Activated CD4-positive, alpha-beta T cell treated with anti-CD3 and anti-CD28 coated beads, Interleukin-2, amount 10 ng/mL, durations not matched to agents 24 days and 14 days (primary cell): ENCODE measurements around the gene BCO1. TPM values are rescaled to one million over a fixed set of nuclear protein-coding genes. Genes with fewer than 3 reads are reported as not detected.

ENCODE experiments used
- DNase-seq: peaks from one replicate; pipeline ENCODE4 v3.0.0; 2022
- H3K27ac Mint-ChIP-seq: one replicate; pipeline ENCODE4 v1.8.0; 2022; ENCODE audit warnings: mild to moderate bottlenecking, mixed read lengths
- H3K27me3 Mint-ChIP-seq: one replicate; pipeline ENCODE4 v1.8.0; 2022; ENCODE audit warnings: mixed read lengths
- H3K36me3 Mint-ChIP-seq: one replicate; pipeline ENCODE4 v1.8.0; 2022; ENCODE audit warnings: low read depth, mild to moderate bottlenecking, mixed read lengths
- H3K4me1 Mint-ChIP-seq: one replicate; pipeline ENCODE4 v1.8.0; 2021; ENCODE audit warnings: mixed read lengths
- H3K4me3 Mint-ChIP-seq: one replicate; pipeline ENCODE4 v1.8.0; 2022; ENCODE audit warnings: mild to moderate bottlenecking, moderate library complexity, mixed read lengths
- H3K9me3 Mint-ChIP-seq: one replicate; pipeline ENCODE4 v1.8.0; 2021; ENCODE audit warnings: mixed read lengths
- intact Hi-C: fragments of 100-400 bp; cut with micrococcal nuclease; formaldehyde crosslinking; loops from one replicate; pipeline ENCODE4 v1.15.1; 2023
- total RNA-seq: library from RNA; stranded (reverse); gene quantifications from 2 replicates; pipeline ENCODE4 v1.2.3, GENCODE V29; 2022

Gene BCO1, protein sequence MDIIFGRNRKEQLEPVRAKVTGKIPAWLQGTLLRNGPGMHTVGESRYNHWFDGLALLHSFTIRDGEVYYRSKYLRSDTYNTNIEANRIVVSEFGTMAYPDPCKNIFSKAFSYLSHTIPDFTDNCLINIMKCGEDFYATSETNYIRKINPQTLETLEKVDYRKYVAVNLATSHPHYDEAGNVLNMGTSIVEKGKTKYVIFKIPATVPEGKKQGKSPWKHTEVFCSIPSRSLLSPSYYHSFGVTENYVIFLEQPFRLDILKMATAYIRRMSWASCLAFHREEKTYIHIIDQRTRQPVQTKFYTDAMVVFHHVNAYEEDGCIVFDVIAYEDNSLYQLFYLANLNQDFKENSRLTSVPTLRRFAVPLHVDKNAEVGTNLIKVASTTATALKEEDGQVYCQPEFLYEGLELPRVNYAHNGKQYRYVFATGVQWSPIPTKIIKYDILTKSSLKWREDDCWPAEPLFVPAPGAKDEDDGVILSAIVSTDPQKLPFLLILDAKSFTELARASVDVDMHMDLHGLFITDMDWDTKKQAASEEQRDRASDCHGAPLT
- not detected in 2 replicates for total RNA-seq

DNA sequence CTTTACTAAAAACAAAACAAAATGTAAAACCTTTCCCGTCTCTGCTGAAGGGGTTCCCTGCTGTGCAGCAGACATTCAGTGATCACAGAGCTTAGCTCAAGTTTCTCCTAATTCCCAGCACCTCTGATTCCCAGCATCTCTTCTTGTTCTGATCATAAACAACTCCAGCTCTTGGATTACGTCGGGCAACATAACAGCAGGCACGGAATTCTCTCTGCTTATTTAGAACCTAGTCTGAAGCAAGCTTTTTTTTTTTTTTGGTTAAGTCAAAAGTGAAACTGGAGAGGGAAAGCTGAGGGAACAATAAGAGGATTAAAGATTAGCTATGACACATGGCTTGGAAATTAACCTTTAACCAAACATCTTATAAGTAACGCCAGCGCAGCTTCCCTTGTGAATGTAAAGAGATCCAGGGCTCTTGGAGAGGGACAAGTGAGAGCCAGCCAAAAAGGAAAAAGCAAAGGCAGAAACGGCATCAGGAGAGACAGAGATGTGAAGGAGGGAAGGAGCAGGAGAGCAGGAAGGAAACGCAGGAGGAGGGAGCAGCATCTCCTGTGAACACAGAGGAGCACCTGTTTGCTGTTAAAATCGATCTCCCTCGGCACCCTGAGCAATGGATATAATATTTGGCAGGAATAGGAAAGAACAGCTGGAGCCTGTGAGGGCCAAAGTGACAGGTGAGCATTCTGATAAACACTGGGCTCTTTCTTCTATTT lies at the start of gene BCO1:
TSS of gene BCO1 (plus strand) at position 394 of the 716 bp plus-strand sequence. CDS start at position 614, 220 bp downstream.
- peaks cover 2% of the 10 kb centered on the region for H3K27me3 Mint-ChIP-seq
- H3K9me3 Mint-ChIP-seq = no peaks in the 10 kb centered on the region
- H3K36me3 Mint-ChIP-seq = no peaks in the 10 kb centered on the region
- H3K4me1 Mint-ChIP-seq = peaks cover 2% of the 10 kb centered on the region
- no peak within 1 kb of the TSS for H3K27ac Mint-ChIP-seq
- intact Hi-C loops = no loop called here
- DNase-seq = no peak
- H3K4me3 Mint-ChIP-seq = peak within 1 kb of the TSS; percentile 10

DNA sequence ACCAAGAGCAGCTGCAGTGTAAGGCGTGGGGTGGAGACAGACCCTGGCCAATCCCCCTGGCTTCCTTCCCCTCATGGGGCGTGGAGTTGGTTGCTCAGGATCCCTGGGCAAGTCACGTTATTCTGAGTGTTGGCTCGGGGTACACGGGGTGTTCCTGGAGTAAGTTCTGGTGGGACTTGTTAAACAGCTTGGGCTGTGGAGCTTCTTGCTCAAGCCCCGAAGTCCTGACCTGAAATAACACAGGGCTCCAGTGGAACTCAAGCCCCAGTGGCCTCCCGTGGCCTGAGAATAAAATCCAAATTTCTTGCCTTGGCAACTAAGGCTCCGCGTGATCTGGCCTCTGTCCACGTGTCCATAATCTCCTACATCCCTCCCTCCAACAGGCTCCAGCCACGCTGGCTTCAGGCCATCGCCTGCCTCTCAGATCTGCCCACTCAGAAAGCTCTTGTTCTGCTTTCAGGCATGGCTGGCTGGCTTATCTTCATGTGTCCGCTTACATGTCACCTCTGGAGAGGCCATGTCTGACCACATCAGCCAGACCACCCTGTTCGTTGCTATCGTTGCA lies 49.3 kb upstream of the BCO1 start:
- H3K4me3 Mint-ChIP-seq = no peak overlapping the region
- no peak for DNase-seq
- peaks cover 2% of the 10 kb centered on the region for H3K27me3 Mint-ChIP-seq
- H3K9me3 Mint-ChIP-seq = no peaks in the 10 kb centered on the region
- no peaks in the 10 kb centered on the region for H3K4me1 Mint-ChIP-seq
- intact Hi-C loops = no loop called here
- H3K27ac Mint-ChIP-seq = no peak overlapping the region
- no peaks in the 10 kb centered on the region for H3K36me3 Mint-ChIP-seq

DNA sequence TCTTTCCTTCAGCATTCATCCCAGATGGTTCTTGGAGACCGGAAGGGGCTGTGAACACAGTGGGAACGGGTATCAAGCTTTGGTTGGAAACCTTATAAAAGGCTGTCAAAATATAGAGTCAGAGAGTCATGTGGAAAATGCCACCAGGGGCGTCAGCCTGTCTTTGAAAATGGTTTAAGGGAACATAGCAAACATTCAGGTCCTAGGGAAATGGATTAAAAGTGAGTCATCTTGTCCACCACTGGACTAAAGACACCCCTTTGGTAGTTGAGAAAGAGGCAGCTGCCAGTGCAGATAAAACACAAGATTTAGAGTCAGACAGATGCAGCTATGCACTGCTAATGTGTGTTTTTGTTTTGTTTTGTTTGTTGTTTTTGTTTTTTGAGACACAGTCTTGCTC lies 47.8 kb upstream of the BCO1 start:
- peaks cover 3% of the 10 kb centered on the region for H3K27me3 Mint-ChIP-seq
- no peaks in the 10 kb centered on the region for H3K9me3 Mint-ChIP-seq
- intact Hi-C loops = no loop called here
- no peaks in the 10 kb centered on the region for H3K36me3 Mint-ChIP-seq
- no peak for DNase-seq
- H3K27ac Mint-ChIP-seq = no peak overlapping the region
- no peak overlapping the region for H3K4me3 Mint-ChIP-seq
- no peaks in the 10 kb centered on the region for H3K4me1 Mint-ChIP-seq

DNA sequence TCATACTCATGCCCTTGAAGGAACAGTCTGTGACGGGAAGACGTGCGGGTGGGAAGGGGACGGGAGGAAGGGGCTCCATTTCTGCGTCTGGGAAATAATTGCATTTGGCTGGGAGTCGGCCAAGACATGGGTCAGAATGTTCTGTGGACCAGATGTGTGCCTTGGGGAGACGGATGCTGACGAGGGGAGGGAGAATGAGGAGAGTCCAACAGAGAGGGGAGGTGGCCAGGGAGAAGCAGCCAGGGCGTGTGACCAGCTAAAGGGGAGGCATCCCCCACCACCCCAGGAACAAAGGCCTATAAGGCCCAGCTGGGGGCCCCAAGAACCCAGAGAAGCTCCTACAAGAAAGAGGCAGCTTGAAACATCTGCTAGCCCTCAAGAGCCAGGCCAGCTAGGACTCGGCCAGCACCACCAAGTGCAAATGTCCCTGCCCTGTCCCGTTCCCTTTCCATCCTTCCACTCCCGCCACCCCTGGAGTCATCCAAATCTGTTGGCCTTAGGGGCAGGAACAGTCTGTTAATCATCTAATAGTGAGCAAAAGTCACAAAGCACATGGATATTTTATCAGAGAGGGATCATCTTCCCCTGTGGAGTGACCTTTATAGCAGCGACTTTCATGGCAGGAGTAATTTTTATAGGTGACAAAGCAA lies 42.5 kb upstream of the BCO1 start:
- H3K27me3 Mint-ChIP-seq = peaks cover 5% of the 10 kb centered on the region
- no peaks in the 10 kb centered on the region for H3K36me3 Mint-ChIP-seq
- DNase-seq = no peak
- no peaks in the 10 kb centered on the region for H3K4me1 Mint-ChIP-seq
- no peaks in the 10 kb centered on the region for H3K9me3 Mint-ChIP-seq
- intact Hi-C loops = no loop called here
- no peak overlapping the region for H3K4me3 Mint-ChIP-seq
- no peak overlapping the region for H3K27ac Mint-ChIP-seq

DNA sequence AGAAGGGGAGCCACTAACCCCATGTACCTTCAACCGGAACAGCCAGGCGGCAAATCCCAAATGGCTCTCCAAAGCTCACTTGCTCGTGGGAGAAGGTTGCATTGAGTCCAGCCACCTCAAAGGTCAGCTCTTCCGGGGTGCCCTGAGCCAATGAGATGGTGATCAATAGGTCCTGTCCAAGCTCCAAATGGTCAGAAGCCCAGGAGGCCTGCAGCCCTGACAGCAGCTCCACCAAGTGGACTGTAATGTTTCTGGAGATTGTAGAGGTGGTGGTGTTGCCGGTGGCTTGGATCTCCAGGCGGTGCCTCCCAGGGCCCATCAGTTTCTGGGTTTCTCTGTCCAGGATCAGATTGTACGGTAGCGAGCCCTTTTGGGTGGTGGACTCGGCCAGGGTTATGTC lies 39.9 kb upstream of the BCO1 start:
- DNase-seq = no peak
- Mint-ChIP-seq H3K4me1 (no peaks in the 10 kb centered on the region), H3K9me3 (no peaks in the 10 kb centered on the region), H3K36me3 (no peaks in the 10 kb centered on the region), H3K27ac (no peak overlapping the region), H3K4me3 (no peak overlapping the region), H3K27me3 (peaks cover 5% of the 10 kb centered on the region)
- intact Hi-C loops = no loop called here

DNA sequence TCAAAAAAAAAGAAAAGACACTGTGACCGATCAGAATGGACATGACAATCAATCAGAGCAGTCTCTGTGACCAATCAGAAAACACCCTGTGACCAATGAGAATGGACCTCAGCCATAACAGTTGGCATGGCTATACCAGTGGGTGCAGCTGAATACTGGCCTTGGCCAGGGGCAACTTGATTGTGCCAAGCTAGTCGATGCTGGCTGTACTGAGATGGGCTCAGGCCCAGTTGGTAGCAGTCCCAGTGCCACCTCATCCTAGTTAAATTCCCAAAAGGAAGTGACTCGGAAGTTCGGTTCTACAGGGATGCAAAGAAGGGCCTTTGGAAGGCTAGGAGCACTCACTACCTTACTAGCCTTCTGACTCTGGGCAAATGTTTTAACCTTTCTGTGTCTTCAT lies 37.2 kb upstream of the BCO1 start:
- no peaks in the 10 kb centered on the region for H3K4me1 Mint-ChIP-seq
- H3K9me3 Mint-ChIP-seq = no peaks in the 10 kb centered on the region
- peaks cover 6% of the 10 kb centered on the region for H3K27me3 Mint-ChIP-seq
- intact Hi-C loops = no loop called here
- H3K36me3 Mint-ChIP-seq = no peaks in the 10 kb centered on the region
- no peak for DNase-seq
- no peak overlapping the region for H3K27ac Mint-ChIP-seq
- no peak overlapping the region for H3K4me3 Mint-ChIP-seq

DNA sequence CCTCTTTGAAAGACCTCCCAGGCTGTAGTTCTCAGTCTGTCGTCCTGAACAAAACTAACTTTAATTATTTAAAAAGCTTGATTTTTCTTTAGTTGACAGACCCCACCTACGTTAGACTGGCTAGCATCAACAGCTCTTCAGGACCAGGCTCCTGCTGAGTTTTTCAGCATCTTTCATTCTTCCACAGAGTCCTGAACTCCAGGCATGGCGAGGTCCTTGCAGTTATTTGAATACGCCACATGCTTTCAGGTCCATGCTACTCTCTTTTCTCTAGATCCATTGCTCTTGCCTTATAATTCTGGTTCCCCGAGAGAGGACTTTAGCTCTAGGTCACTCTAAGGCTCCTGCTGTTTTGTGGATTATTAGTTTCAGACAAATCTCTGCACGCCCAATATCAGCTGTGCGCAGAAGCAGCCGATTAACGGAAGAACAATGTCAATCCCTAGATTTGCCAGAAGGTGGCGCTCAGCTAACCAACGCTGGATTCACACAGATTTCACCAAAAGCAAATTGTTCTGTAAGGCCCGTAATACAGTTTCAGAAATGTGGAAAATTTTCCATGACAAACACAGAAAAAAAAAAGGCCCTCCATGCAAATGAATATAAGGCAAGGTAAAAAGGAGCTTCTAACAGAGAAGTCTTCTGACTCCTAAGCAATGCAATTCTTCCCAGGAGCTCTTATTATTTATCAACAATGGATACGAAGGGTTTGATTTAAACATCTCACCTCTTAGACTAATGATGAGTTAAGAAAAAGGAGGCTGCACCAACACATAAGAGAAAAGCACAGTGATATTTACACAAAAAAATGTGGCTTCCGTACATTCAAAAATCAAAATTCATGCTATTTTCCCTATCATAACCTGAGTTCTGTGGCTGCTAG lies 33.5 kb upstream of the BCO1 start:
- Mint-ChIP-seq H3K27me3 (peaks cover 5% of the 10 kb centered on the region), H3K9me3 (no peaks in the 10 kb centered on the region), H3K4me1 (no peaks in the 10 kb centered on the region), H3K27ac (no peak overlapping the region), H3K4me3 (no peak overlapping the region), H3K36me3 (no peaks in the 10 kb centered on the region)
- DNase-seq = peak; percentile 80
- intact Hi-C loops = loop anchor here (1.0 to 5.0 kb wide), 2 partner anchors 162 to 533 kb away; no protein-coding TSS in a partner anchor

DNA sequence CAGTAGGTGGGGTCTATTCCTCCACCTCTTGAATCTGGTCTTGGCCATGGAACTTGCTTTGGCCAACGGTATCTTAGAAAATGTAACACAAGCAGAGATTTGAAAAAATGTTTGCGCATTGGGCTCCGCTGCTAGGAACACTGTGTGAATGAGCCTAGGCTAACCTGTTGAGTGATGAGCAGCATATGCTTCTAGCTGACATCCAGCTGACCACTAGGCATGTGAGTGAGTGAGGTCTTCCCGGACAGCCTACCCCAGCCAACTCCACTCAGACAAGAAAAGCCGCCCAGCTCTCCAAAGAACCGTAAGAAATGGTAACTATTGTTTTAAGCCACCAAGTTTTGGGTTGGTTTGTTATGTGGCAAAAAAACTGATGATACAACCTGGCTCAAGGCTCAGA lies 31.4 kb upstream of the BCO1 start:
- Mint-ChIP-seq H3K9me3 (no peaks in the 10 kb centered on the region), H3K27me3 (peaks cover 5% of the 10 kb centered on the region), H3K36me3 (no peaks in the 10 kb centered on the region), H3K27ac (no peak overlapping the region), H3K4me3 (no peak overlapping the region), H3K4me1 (no peaks in the 10 kb centered on the region)
- intact Hi-C loops = loop anchor here (5.0 kb wide), 1 partner anchor 160 kb away; no protein-coding TSS in a partner anchor
- DNase-seq = no peak

DNA sequence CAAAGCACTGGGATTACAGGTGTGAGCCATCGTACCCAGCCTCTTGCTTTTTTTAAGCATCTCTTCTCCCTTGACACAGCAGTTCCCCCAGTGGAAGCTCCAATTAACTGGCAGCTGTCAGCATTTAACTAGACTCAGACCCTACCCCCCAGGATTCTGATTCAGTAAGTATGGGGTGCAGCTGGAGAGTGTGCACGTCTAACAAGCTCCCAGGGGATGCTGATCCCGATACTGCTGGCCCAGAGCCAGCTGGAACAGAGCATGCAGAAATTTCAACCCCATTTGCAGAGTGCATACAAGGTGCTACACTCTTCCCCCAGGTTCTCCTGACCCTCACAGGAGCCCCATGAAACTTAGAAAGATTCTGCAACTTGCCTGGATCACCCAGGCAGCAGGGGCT lies 27.7 kb upstream of the BCO1 start:
- intact Hi-C loops = no loop called here
- Mint-ChIP-seq H3K9me3 (no peaks in the 10 kb centered on the region), H3K36me3 (no peaks in the 10 kb centered on the region)

DNA sequence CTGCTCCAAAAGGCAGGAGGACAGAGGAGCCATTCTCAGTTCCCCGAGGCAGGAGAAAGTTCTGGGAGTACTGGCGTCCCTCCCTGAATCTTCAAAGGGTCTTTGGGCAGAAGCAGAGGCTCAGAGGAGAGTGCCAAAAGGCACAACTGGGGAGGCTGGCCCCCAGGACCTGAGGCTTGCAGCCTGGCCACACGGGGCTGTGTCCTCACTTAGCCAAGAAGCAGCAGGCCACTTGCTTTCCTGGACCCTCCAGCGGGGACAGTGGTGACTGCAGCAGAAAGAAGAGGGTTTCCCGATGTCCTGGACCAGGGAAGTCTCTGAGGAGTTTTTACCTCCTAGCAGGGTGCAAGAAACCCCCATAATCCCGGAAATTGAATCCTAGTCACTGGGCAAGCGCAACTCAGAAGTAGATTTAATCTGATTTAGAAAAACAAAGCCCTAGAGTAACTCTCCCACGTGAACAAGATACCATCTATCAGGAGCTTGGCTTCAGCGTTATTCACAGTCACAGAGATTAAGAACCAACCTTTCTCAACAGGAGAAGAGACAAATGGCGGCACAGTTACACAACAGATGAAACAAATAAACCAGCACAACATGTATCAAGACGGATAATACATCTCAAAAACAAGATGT lies 25.5 kb upstream of the BCO1 start:
- intact Hi-C loops = no loop called here
- no peak overlapping the region for H3K4me3 Mint-ChIP-seq

More for the DNA sequence above, 27.7 kb upstream of the BCO1 start:
- Mint-ChIP-seq H3K27ac (no peak overlapping the region), H3K4me1 (no peaks in the 10 kb centered on the region), H3K27me3 (peaks cover 3% of the 10 kb centered on the region), H3K4me3 (no peak overlapping the region)
- DNase-seq = no peak

DNA sequence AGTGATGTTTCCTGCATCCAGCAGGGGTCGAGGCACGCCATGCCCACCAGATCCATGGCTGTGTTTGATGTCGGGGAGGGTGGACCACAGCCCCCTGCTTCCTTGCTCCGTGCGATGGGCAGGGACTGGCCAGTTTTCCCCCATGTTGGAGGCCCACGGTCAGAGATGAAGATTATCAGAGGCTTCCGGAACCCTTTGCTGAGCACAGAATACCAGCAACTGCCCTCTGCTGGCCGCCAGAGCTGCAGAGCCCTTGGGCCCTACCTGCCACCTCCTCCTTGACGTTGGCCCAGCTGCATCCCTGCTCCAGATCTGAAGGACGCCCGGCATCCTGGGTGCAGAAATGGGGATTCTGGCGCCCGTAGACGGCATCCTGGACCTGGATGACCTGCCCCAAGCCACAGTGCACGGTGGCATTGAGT lies 23.7 kb upstream of the BCO1 start:
- no peak for DNase-seq
- Mint-ChIP-seq H3K4me3 (no peak overlapping the region), H3K9me3 (no peaks in the 10 kb centered on the region), H3K36me3 (no peaks in the 10 kb centered on the region), H3K27ac (no peak overlapping the region), H3K4me1 (no peaks in the 10 kb centered on the region), H3K27me3 (peaks cover 3% of the 10 kb centered on the region)
- intact Hi-C loops = no loop called here

More for the DNA sequence above, 25.5 kb upstream of the BCO1 start:
- Mint-ChIP-seq H3K27me3 (peaks cover 3% of the 10 kb centered on the region), H3K4me1 (no peaks in the 10 kb centered on the region), H3K36me3 (no peaks in the 10 kb centered on the region), H3K27ac (no peak overlapping the region), H3K9me3 (no peaks in the 10 kb centered on the region)
- no peak for DNase-seq

DNA sequence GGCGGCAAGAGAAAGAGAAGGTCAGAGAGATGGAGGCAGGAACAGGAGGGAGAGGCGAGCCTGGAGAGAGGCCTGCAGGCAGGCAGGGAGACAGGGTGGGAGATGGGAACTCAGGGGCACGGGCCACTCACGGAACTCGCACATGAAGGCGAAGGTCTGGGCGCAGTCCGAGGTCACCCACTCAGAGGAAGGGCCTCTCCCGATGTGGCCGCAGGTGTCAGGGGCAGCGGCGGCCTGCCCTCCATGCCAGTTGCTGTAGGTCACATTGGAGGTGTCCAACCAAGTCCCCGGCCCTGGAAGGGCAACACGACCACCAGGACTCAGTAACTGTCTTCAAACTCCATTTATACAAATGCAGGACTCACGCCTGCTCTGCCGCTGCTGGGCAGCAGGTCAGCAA lies 22.4 kb upstream of the BCO1 start:
- Mint-ChIP-seq H3K4me3 (no peak overlapping the region), H3K4me1 (no peaks in the 10 kb centered on the region), H3K9me3 (no peaks in the 10 kb centered on the region), H3K27me3 (peaks cover 8% of the 10 kb centered on the region), H3K36me3 (no peaks in the 10 kb centered on the region), H3K27ac (no peak overlapping the region)
- DNase-seq = no peak
- intact Hi-C loops = no loop called here
